NCI-H2029 treated with DMSO at 0.1 percent for 48 hours (cell line): ENCODE measurements around the gene P3H2.

Experiments used
- DNase-seq: peaks from one replicate; lab custom pipeline; 2025; lab: John Stamatoyannopoulos, UW

P3H2 gene

GRCh38 chr3:190055773-190056172 lies 64.9 kb downstream of the P3H2 start:
- no peak for DNase-seq

DNA sequence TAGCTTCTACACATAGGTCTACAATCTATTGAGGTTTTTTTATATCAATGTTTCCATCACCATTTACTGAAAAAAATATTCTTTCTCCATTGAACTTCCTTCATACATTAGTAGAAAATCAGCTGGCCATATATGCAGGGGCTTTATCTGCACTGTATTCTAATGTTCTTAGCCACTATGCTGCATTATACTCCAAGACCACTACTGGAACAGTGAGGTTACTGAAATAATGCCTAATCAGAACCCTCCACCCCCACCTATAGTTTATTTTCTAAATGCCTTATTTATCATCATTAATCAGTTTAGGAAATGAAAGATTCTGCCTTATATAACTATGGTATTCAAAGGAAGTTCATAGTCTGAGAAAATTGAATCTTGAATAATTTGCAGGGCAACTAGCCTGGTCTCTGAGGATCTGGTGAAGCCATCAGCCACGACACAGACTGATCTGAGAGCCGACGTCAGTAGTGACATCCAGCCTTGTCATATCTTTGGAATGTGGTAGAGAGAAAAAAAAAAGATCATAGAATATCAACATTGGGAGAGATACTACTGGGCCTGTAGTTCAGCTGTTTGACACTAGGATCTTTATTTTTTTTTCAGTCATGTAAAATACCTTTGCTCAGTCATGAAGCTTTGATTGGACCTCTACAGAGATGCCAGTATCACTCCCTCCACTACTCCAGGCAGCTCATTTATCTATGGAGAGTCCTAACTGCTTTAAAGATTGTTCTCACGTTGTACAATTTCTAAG lies 66.6 kb downstream of the P3H2 start:
- DNase-seq: no peak

DNA sequence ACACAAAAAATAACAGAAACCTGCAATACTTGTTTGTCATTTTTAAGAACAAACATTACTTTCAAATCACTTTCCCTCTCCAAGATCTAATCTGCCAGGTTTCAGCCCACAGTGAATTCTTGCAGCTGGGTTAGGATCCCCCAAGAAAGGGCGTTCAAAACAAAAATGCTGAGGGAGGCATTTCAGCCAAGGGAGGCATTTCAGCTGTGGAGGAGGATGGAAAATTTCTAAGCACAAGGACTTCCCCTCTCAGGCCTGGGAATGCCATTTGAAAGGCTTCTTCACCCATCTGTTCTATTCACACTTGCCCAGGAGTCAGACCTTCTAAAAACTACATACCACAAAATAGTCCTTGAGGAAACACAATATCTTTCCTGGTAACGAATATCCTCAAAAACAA lies 69.1 kb downstream of the P3H2 start:
- DNase-seq: no peak

- DNase-seq: no peak
Observed at GRCh38 chr3:190048932-190049441, 71.7 kb downstream of the P3H2 start.

DNA sequence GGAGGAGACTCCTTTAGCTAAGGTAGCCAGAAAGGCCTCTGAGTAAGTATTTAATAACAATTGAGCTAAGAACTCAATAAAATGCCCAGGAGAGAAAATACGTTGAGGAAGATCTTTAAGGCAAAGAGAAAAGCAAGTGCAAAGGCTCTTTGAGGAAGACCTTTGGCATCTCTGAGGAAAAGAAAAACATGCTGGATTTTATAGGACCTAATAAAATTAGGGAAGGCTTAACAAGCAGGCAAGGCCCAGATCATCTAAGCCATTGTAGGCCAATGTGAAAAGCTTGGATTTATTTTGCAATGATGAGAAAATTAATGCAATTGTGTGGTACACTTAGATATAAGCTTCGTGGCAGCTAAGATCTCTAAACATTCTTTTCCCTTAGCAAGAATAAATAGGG lies 75.7 kb downstream of the P3H2 start:
- DNase-seq: no peak

- no peak for DNase-seq
Observed at GRCh38 chr3:190044142-190044541, 76.6 kb downstream of the P3H2 start.

DNA sequence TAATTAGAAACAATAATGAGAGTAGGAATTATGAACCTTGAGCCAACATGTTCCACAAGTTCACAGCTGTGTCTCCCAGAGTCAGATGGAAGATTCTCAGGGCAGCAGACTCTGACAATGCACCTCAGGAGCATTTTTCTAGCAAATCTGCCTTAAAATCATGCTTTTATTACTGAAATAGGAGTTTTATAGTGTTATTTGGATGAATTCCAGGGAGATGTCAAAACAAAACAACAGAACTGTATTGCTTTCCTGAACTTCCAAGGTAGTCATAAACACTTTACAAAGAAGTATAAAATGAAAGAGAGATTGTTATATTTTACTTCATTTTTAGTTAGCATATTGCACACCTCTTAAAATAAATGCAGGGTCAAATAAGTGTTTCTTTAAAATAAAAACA lies 77.0 kb downstream of the P3H2 start:
- no peak for DNase-seq

- no peak for DNase-seq
Observed at GRCh38 chr3:190042558-190042957, 78.1 kb downstream of the P3H2 start.

- no peak for DNase-seq
Observed at GRCh38 chr3:190041333-190042041, 79.2 kb downstream of the P3H2 start.

DNA sequence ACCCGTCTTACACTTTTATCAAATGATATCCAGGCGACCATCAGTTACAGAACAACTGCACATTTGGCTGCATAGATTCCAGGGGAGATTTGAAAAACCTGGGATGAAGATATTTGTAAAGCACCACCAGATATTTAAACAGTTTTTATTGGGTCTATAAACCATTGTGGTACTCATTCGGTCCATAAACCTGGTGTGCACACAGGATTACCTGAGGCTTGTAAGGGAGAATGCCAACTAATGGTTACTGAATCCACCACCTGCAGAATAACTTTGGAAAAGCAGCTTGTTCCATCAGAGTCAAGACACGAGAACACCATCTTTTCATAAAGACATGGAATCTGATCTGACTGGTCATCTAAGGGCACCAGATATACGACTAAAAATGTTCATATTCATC lies 80.6 kb downstream of the P3H2 start:
- DNase-seq: no peak

DNA sequence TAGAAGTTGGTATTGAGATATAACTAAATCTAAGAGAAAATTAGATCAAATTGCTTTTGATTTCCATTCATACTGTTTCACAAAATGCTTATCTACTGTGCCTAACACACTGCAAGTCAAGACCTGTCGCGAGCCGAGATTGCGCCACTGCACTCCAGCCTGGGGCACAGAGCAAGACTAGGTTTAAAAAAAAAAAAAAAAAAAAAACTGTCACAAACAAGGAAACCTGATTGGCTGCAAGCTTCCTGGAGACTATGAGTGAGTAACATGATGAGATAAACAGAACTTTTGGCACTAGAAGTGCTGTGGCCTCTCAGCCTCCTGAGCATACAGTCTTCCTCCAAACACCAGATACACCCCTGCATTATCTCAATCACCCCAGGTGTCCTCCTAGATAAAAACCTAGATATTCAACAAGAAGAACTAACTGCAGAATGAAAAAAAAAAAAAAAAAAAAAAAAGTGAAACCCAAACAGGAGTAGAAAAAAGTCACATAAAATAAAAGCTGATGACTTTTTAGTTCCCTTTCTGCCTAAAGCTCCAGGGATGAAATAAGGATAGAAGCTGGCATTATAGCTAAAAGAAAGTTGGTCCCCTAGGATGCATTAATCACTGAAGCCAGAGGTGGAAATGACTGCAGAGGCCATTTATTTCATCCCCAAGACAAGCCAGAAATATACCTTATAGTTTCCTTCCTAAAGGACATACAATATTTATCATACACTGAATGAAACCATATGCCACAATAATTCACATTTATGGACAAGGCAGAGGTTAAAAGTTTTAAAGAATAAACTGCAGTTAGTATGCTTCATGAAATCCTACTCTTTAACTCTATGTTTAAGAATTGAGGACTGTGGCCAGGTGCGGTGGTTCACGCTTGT lies 82.4 kb downstream of the P3H2 start:
- DNase-seq: no peak

GRCh38 chr3:190036631-190037030 lies 84.1 kb downstream of the P3H2 start:
- no peak for DNase-seq

- no peak for DNase-seq
Observed at GRCh38 chr3:190034446-190034845, 86.3 kb downstream of the P3H2 start.

DNA sequence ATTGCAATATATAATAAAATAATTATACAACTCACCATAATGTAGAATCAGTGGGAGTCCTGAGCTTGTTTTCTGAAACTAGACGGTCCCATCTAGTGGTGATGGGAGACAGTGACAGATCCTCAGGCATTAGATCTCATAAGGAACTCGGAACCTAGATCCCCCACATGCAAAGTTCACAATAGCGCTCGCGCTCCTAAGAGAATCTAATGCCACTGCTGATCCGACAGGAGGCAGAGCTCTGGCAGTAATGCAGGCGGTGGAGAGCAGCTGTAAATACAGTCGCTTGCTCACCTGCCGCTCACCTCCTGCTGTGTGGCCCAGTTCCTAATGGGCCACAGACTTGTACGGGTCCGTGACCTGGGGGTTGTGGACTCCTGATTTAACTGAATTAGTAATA lies 87.8 kb downstream of the P3H2 start:
- no peak for DNase-seq

GRCh38 chr3:190031887-190032752 lies 88.6 kb downstream of the P3H2 start:
- DNase-seq: no peak

GRCh38 chr3:190027116-190027515 lies 93.6 kb downstream of the P3H2 start:
- DNase-seq: no peak

DNA sequence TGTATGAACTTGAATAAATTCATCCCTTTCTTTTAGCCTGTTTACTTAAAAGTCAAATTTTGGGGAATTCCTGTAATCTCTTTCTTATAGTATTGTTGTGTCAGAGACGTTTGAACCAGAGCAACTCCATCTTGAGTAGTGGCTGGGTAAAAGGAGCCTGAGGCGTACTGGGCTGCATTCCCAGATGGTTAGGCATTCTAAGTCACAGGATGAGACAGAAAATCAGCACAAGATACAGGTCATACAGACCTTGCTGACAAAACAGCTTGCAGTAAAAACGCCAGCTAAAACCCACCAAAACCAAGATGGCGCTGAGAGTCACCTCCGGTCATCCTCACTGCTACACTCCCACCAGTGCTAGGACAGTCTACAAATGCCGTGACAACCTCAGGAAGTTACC lies 94.5 kb downstream of the P3H2 start:
- no peak for DNase-seq

- DNase-seq: no peak
Observed at GRCh38 chr3:190024912-190025311, 95.8 kb downstream of the P3H2 start.

DNA sequence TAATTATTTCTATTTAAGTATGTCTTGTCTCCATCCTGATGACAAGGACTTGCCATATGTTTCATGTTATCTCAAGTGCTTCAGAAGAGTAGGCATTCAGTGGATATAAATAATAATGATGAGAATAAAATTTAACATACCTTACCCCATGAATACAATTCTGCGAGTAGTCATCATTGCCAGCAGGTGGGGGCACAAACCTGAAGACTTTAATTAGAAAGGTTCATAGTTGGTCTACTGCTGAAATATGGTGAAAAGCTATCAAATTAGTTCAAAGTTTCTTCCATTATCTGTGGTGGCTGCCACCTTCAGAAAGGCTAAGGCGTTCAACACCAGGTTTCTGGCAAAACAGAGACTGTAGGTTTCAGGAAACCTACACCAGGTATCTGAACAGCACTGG lies 100.9 kb downstream of the P3H2 start:
- no peak for DNase-seq

- no peak for DNase-seq
Observed at GRCh38 chr3:190019006-190019405, 101.7 kb downstream of the P3H2 start.

DNA sequence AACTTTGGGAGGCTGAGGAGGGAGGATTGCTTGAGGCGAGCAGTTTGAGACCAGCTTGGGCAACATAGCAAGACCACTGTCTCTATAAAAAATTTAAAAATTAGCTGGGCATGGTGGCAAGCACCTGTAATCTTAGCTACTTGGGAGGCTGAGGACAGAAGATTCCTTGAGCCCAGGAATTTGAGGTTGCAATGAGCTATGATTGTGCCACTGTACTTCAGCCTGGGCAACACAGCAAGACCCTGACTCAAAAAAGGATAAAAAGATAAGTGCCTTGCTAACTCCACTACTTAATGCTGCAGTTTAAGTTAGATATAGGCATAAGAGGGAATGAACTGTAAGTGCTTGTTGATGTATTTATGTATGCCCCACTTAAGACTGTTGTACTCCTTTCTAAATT lies 102.2 kb downstream of the P3H2 start:
- DNase-seq: no peak
